DOHH2 (cell line): ENCODE measurements around the gene CTSH.

Experiments
- H3F3A ChIP-seq: fragments of 200-600 bp; sonication (generic), shearing (Covaris generic); 2 replicates; pipeline ENCODE4 v1.6.0; 2016; ENCODE audit warnings: antibody characterized with exemption, mild to moderate bottlenecking; ENCODE audit not compliant: control insufficient read depth, insufficient read depth
- H3K27ac ChIP-seq: fragments of 200-600 bp; sonication (generic); 2 replicates; pipeline ENCODE4 v1.5.1; 2014; ENCODE audit warnings: low read depth, mild to moderate bottlenecking, low read length, moderate library complexity
- H3K27me3 ChIP-seq: fragments of 200-600 bp; sonication (generic); 2 replicates; pipeline ENCODE4 v1.6.1; 2014; ENCODE audit warnings: mild to moderate bottlenecking, low read length, mixed read lengths; ENCODE audit not compliant: control insufficient read depth
- H3K36me3 ChIP-seq: fragments of 200-600 bp; sonication (generic); 2 replicates; pipeline ENCODE4 v1.6.1; 2014; ENCODE audit warnings: mild to moderate bottlenecking, low read length, moderate library complexity, mixed read lengths; ENCODE audit not compliant: control insufficient read depth
- H3K4me1 ChIP-seq: fragments of 200-600 bp; sonication (generic); 2 replicates; pipeline ENCODE4 v1.6.1; 2014; ENCODE audit warnings: mild to moderate bottlenecking, low read length, mixed read lengths; ENCODE audit not compliant: control insufficient read depth
- H3K4me2 ChIP-seq: fragments of 200-600 bp; sonication (generic); 2 replicates; pipeline ENCODE4 v1.6.0; 2014; ENCODE audit warnings: mild to moderate bottlenecking, low read length, moderate library complexity
- H3K4me3 ChIP-seq: fragments of 200-600 bp; sonication (generic); 2 replicates; pipeline ENCODE4 v1.5.1; 2014; ENCODE audit warnings: mild to moderate bottlenecking, low read length, mixed read lengths
- H3K79me2 ChIP-seq: fragments of 200-600 bp; sonication (generic); 2 replicates; pipeline ENCODE4 v1.6.1; 2014; ENCODE audit warnings: mild to moderate bottlenecking, low read length, mixed read lengths; ENCODE audit not compliant: control insufficient read depth
- H3K9me2 ChIP-seq: fragments of 200-600 bp; sonication (generic); replicated peaks from 2 replicates; pipeline ENCODE4 v1.6.1; 2014; ENCODE audit warnings: mild to moderate bottlenecking, low read length, mixed read lengths; ENCODE audit not compliant: control insufficient read depth
- H3K9me3 ChIP-seq: fragments of 200-600 bp; sonication (generic); 2 replicates; pipeline ENCODE4 v1.6.1; 2014; ENCODE audit warnings: antibody characterized with exemption, low read length, mixed read lengths; ENCODE audit not compliant: control insufficient read depth, insufficient read depth
- H4K20me1 ChIP-seq: fragments of 200-600 bp; sonication (generic); 2 replicates; pipeline ENCODE4 v1.6.0; 2014; ENCODE audit warnings: low read depth, mild to moderate bottlenecking, antibody characterized with exemption, low read length, moderate library complexity; ENCODE audit not compliant: control insufficient read depth, insufficient read depth
- EZH2phosphoT487 ChIP-seq: fragments of 200-600 bp; sonication (generic); IDR thresholded peaks from 2 replicates; pipeline ENCODE4 v1.6.1; 2017; ENCODE audit warnings: borderline replicate concordance, mild to moderate bottlenecking, antibody characterized with exemption, low read length, moderate library complexity, mixed read lengths
- TF ChIP-seq, protein P1 (sequence below): fragments of 200-600 bp; sonication (generic); IDR thresholded peaks from one replicate; pipeline ENCODE4 v1.5.1; 2014; ENCODE audit warnings: antibody characterized with exemption, mild to moderate bottlenecking, low read depth, low read length; ENCODE audit not compliant: poor library complexity, severe bottlenecking

Gene CTSH

GRCh38 chr15:78895471-78895870 is 49.4 kb downstream of the CTSH start:
- H3K9me3 ChIP-seq = no peaks in the 10 kb centered on the region
- H3K79me2 ChIP-seq = peaks cover 21% of the 10 kb centered on the region
- H3K4me2 ChIP-seq = no peak overlapping the region
- no peaks in the 10 kb centered on the region for H3K27me3 ChIP-seq
- no peak overlapping the region for H3K4me3 ChIP-seq
- no peaks in the 10 kb centered on the region for H3K4me1 ChIP-seq
- no peak for TF ChIP-seq EZH2phosphoT487
- TF ChIP-seq, protein P1, sequence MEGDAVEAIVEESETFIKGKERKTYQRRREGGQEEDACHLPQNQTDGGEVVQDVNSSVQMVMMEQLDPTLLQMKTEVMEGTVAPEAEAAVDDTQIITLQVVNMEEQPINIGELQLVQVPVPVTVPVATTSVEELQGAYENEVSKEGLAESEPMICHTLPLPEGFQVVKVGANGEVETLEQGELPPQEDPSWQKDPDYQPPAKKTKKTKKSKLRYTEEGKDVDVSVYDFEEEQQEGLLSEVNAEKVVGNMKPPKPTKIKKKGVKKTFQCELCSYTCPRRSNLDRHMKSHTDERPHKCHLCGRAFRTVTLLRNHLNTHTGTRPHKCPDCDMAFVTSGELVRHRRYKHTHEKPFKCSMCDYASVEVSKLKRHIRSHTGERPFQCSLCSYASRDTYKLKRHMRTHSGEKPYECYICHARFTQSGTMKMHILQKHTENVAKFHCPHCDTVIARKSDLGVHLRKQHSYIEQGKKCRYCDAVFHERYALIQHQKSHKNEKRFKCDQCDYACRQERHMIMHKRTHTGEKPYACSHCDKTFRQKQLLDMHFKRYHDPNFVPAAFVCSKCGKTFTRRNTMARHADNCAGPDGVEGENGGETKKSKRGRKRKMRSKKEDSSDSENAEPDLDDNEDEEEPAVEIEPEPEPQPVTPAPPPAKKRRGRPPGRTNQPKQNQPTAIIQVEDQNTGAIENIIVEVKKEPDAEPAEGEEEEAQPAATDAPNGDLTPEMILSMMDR = no peak
- peaks cover 10% of the 10 kb centered on the region for H3F3A ChIP-seq
- peaks cover 96% of the 10 kb centered on the region for H3K36me3 ChIP-seq
- no peaks in the 10 kb centered on the region for H3K9me2 ChIP-seq
- no peak overlapping the region for H3K27ac ChIP-seq
- H4K20me1 ChIP-seq = no peaks in the 10 kb centered on the region

DNA sequence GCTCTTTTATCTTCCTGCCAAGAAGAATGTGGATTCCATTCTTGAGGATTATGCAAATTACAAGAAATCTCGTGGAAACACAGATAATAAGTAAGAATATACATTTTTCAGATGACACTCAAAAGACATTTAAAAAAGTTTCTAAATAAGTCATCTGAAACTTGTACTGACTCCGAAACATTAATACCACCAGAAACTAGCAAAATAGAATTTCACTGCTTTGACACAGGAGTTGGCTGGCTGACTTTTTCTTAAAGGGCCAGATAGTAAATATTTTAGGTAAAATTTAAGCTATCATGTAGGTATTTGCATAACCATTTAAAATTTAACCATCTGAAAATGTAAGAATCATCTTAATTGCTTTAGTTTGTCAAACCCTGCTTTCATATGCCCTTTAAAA is 51.3 kb downstream of the CTSH start:
- Histone ChIP-seq H3K4me1 (no peaks in the 10 kb centered on the region), H3K9me3 (no peaks in the 10 kb centered on the region), H3K79me2 (peaks cover 30% of the 10 kb centered on the region), H4K20me1 (peaks cover 5% of the 10 kb centered on the region; the same call in 1 of the 2 replicates), H3K9me2 (no peaks in the 10 kb centered on the region), H3K4me2 (no peak overlapping the region), H3K36me3 (peaks cover 96% of the 10 kb centered on the region), H3K27ac (no peak overlapping the region), H3K4me3 (no peak overlapping the region), H3K27me3 (no peaks in the 10 kb centered on the region), H3F3A (peaks cover 10% of the 10 kb centered on the region)
- TF ChIP-seq EZH2phosphoT487 = no peak
- TF ChIP-seq, protein P1 = no peak

- Histone ChIP-seq H4K20me1 (peaks cover 13% of the 10 kb centered on the region), H3K4me1 (no peaks in the 10 kb centered on the region), H3K27ac (no peak overlapping the region), H3K36me3 (peaks cover 97% of the 10 kb centered on the region), H3K27me3 (no peaks in the 10 kb centered on the region), H3K4me2 (no peak overlapping the region), H3K9me2 (no peaks in the 10 kb centered on the region), H3K9me3 (no peaks in the 10 kb centered on the region), H3F3A (peaks cover 7% of the 10 kb centered on the region; the same call in 1 of the 2 replicates), H3K4me3 (no peak overlapping the region), H3K79me2 (peaks cover 54% of the 10 kb centered on the region)
- TF ChIP-seq, protein P1 = no peak
- TF ChIP-seq EZH2phosphoT487 = no peak
These were observed 55.8 kb downstream of the CTSH start for GRCh38 chr15:78889000-78889399.
